Fibroblast of lung (primary cell): Measurements from ENCODE around the gene TCF4. TPM values are rescaled to one million over a fixed set of nuclear protein-coding genes. Genes with fewer than 3 reads are reported as not detected.

Source experiments
- DNase-seq, 2 donors: peaks; one replicate each; pipeline versions ENCODE4 v3.0.0 to v3.0.0-alpha.2; 2010; ENCODE audit warnings: low read depth in 2 of 2
- H2AFZ ChIP-seq: 2 replicates; pipeline ENCODE4 v1.5.1; 2012; ENCODE audit warnings: low read length, control low read depth, inconsistent platforms
- H3K27ac ChIP-seq: 2 replicates; pipeline ENCODE4 v1.5.1; 2011; ENCODE audit warnings: low read length, control low read depth; ENCODE audit not compliant: insufficient read depth
- H3K27me3 ChIP-seq: 2 replicates; pipeline ENCODE4 v1.5.1; 2011; ENCODE audit warnings: mild to moderate bottlenecking, low read length; ENCODE audit not compliant: control insufficient read depth, insufficient read depth
- H3K36me3 ChIP-seq: 2 replicates; pipeline ENCODE4 v1.5.1; 2011; ENCODE audit warnings: low read length; ENCODE audit not compliant: control insufficient read depth, insufficient read depth
- H3K4me1 ChIP-seq: 2 replicates; pipeline ENCODE4 v1.5.1; 2011; ENCODE audit warnings: low read length; ENCODE audit not compliant: control insufficient read depth, insufficient read depth; ENCODE audit errors: extremely low read depth
- H3K4me2 ChIP-seq: 2 replicates; pipeline ENCODE4 v1.5.1; 2011; ENCODE audit warnings: low read length, control low read depth; ENCODE audit not compliant: insufficient read depth; ENCODE audit errors: extremely low read depth
- H3K4me3 ChIP-seq, 4 experiments: fragments of 200-600 bp in 1 of 4; sonication (generic) in 1 of 4; replicated peaks in 1 of 4; 2 replicates each; pipeline ENCODE4 v1.5.1; 2011 to 2016; ENCODE audit warnings: low read length in 4 of 4, low read depth in 3 of 4, mild to moderate bottlenecking in 3 of 4, control low read depth in 2 of 4, inconsistent platforms in 1 of 4, mixed read lengths in 1 of 4; ENCODE audit not compliant: insufficient read depth in 1 of 4; ENCODE audit errors: control extremely low read depth in 1 of 4
- H3K79me2 ChIP-seq: 2 replicates; pipeline ENCODE4 v1.5.1; 2012; ENCODE audit warnings: mild to moderate bottlenecking, low read length, inconsistent platforms; ENCODE audit not compliant: control insufficient read depth, insufficient read depth
- H3K9ac ChIP-seq: 2 replicates; pipeline ENCODE4 v1.5.1; 2011; ENCODE audit warnings: mild to moderate bottlenecking, low read length, control low read depth; ENCODE audit not compliant: insufficient read depth
- H3K9me3 ChIP-seq: 2 replicates; pipeline ENCODE4 v1.5.1; 2012; ENCODE audit warnings: low read depth, low read length; ENCODE audit not compliant: control insufficient read depth, insufficient read depth
- H4K20me1 ChIP-seq: 2 replicates; pipeline ENCODE4 v1.5.1; 2011; ENCODE audit warnings: low read length; ENCODE audit not compliant: control insufficient read depth, insufficient read depth; ENCODE audit errors: extremely low read depth
- EZH2 ChIP-seq: IDR thresholded peaks from 2 replicates; pipeline ENCODE4 v1.5.1; 2012; ENCODE audit warnings: low read length, control low read depth, mild to moderate bottlenecking; ENCODE audit errors: missing control alignments
- polyA plus RNA-seq, 2 donors: library from polyadenylated mRNA; depleted of rRNA in 1 of 2; stranded (reverse) in 1 of 2; unstranded in 1 of 2; fragments of >200 nt; gene quantifications; 2 replicates each; pipeline ENCODE4 v1.2.1, GENCODE V29; 2011 to 2012; ENCODE audit warnings: missing spikeins in 1 of 2
- total RNA-seq: library from RNA; depleted of rRNA; stranded (reverse); fragments of >200 nt; gene quantifications from 2 replicates; pipeline ENCODE4 v1.2.1, GENCODE V29; 2014
- TF ChIP-seq, protein P1 (sequence below), 2 donors: IDR thresholded peaks in 1 of 2; conservative IDR thresholded peaks in 1 of 2; 1 replicate in 1 of 2; 2 replicates in 1 of 2; pipeline ENCODE4 v1.5.1; 2011 to 2012; ENCODE audit warnings: low read length in 2 of 2, control low read depth in 1 of 2, inconsistent platforms in 1 of 2, low read depth in 1 of 2, mild to moderate bottlenecking in 1 of 2

TCF4 gene
- total and polyA plus RNA-seq, 2 donors (not counting 1 experiment from before 2014, with no cell fraction given): 48.9 to 57.6 TPM

DNA sequence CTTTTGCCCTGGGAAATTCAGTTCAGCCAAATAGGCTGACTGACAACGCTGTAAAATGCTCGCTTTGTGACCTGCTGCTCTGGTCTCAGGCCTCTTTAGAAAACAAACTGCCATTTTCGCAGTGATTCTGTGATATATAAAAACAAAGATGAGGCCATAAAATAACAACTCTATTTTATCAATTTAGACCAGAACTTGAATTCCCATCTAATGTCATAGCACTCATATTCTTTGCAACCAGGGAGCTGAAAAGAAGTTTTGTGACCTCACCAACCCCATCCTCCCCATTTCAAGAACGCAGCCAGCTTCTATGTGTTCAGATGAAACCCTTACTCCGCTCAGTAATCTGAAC is 40.3 kb downstream of the TCF4 start:
- H3K27ac ChIP-seq: no peak overlapping the region
- no peaks in the 10 kb centered on the region for H4K20me1 ChIP-seq
- H3K36me3 ChIP-seq: no peaks in the 10 kb centered on the region
- H3K4me3 ChIP-seq: no peak overlapping the region
- no peaks in the 10 kb centered on the region for H3K27me3 ChIP-seq
- H3K79me2 ChIP-seq: no peaks in the 10 kb centered on the region
- no peaks in the 10 kb centered on the region for H3K9me3 ChIP-seq
- TF ChIP-seq, protein P1, sequence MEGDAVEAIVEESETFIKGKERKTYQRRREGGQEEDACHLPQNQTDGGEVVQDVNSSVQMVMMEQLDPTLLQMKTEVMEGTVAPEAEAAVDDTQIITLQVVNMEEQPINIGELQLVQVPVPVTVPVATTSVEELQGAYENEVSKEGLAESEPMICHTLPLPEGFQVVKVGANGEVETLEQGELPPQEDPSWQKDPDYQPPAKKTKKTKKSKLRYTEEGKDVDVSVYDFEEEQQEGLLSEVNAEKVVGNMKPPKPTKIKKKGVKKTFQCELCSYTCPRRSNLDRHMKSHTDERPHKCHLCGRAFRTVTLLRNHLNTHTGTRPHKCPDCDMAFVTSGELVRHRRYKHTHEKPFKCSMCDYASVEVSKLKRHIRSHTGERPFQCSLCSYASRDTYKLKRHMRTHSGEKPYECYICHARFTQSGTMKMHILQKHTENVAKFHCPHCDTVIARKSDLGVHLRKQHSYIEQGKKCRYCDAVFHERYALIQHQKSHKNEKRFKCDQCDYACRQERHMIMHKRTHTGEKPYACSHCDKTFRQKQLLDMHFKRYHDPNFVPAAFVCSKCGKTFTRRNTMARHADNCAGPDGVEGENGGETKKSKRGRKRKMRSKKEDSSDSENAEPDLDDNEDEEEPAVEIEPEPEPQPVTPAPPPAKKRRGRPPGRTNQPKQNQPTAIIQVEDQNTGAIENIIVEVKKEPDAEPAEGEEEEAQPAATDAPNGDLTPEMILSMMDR (conservative IDR thresholded peaks at IDR 0.05 in 1 of 2, IDR thresholded peaks at IDR 0.05 in 1 of 2; ENCODE audit: low read depth in 1 of 2, low read length in 2 of 2): no peak
- no peak for TF ChIP-seq EZH2
- no peak overlapping the region for H2AFZ ChIP-seq
- H3K9ac ChIP-seq: no peak overlapping the region
- peaks cover 2% of the 10 kb centered on the region for H3K4me1 ChIP-seq
- H3K4me2 ChIP-seq: no peak overlapping the region
- DNase-seq: no peak

DNA sequence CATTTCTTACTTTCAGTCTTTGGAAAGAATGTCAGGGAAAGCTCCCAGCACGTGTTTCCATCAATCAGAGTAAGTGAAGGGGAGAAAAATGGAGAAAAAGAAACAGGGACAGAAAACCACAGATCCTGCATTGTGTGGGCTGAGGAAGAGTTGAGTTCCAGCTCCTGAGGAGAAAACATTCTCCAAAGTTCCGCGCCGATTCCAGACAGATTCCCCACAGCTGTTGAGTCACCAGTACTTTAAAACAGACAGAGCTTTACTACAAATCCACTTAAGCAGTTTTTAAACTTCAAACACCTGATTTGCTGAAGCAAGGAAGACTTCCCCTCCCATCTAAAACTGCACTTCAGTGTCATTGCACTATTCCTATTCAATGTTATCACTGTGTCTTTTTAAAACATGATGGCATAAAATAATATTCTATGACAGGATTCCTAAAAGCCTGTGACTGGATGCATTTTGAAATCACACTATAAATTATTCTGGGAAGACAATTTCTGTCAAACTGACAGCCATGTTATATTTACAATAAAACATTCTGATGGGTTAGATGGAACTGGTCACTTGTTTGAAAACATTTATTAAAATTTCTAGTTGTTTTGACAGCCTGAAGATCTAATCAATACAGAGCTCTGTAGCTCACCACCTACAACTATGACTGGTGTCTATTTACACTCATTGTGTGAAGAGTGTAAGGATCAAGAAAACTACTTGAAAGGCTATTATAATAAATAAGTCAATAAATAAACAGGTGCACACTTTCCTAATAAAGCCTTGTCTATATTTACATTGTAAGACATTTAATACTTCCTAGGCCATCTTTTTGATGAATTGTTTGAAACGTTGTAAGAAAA is 40.9 kb downstream of the TCF4 start:
- no peaks in the 10 kb centered on the region for H3K9me3 ChIP-seq
- no peak overlapping the region for H3K9ac ChIP-seq
- no peaks in the 10 kb centered on the region for H3K36me3 ChIP-seq
- peak overlapping the region; percentile 48 for H3K27ac ChIP-seq
- H4K20me1 ChIP-seq: no peaks in the 10 kb centered on the region
- H2AFZ ChIP-seq: peak overlapping the region; percentile 47
- peak overlapping the region; percentile 80 for H3K4me2 ChIP-seq
- H3K4me3 ChIP-seq: peak overlapping the region; percentile 23 to 49 (median 37)
- peak; percentile 63 to 94 for DNase-seq
- H3K79me2 ChIP-seq: no peaks in the 10 kb centered on the region
- H3K4me1 ChIP-seq: peaks cover 2% of the 10 kb centered on the region
- TF ChIP-seq EZH2: no peak
- TF ChIP-seq, protein P1 (conservative IDR thresholded peaks at IDR 0.05 in 1 of 2, IDR thresholded peaks at IDR 0.05 in 1 of 2; ENCODE audit: low read depth in 1 of 2, low read length in 2 of 2): no peak
- H3K27me3 ChIP-seq: no peaks in the 10 kb centered on the region

DNA sequence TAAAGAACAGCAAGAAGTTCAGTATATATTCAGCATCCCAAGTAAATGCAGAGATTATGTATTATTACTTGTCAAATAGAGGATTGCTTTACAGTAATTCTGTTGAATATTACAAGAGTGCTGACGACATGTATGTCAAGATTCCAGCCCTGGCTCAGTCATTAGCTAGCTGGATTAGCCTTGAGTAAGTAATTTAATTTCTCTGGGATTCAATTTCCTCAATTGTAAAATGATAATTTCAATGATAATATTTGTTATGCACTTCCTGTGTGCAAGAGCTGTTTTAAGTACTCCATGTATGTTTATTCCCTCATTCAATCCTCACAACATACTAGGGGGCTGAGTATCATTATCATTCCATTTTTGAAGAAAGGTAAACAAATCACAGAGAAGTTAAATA is 44.0 kb downstream of the TCF4 start:
- Histone ChIP-seq H3K4me2 (no peak overlapping the region), H3K9ac (no peak overlapping the region), H4K20me1 (no peaks in the 10 kb centered on the region), H3K27me3 (no peaks in the 10 kb centered on the region), H3K4me1 (no peaks in the 10 kb centered on the region), H3K36me3 (no peaks in the 10 kb centered on the region), H3K27ac (no peak overlapping the region), H2AFZ (no peak overlapping the region), H3K79me2 (no peaks in the 10 kb centered on the region), H3K9me3 (no peaks in the 10 kb centered on the region), H3K4me3 (no peak overlapping the region)
- TF ChIP-seq EZH2: no peak
- TF ChIP-seq, protein P1 (conservative IDR thresholded peaks at IDR 0.05 in 1 of 2, IDR thresholded peaks at IDR 0.05 in 1 of 2; ENCODE audit: low read depth in 1 of 2, low read length in 2 of 2): no peak
- no peak for DNase-seq
